ENCODE measurements around the gene FYN.
"Not testable (repeated sequence)": the region's sequence is repeated elsewhere in the genome, so short reads cannot be mapped to it uniquely, and the experiment has no call there.

GRCh38 chr6:111680811-111681609 lies 192.2 kb downstream of the FYN start:
- TF ChIP-seq CTCF, POLR2A (IDR thresholded peaks at IDR 0.05): not testable (repeated sequence)
